HG03442 (cell line): ENCODE measurements around the gene IL2RG.

ENCODE experiments used
- ATAC-seq: cut with Tn5 transposase; IDR thresholded peaks from one replicate; pipeline ENCODE4 v1.9.1; 2021; ENCODE audit warnings: mild to moderate bottlenecking, moderate library complexity; ENCODE audit not compliant: unreplicated experiment

The IL2RG gene

DNA sequence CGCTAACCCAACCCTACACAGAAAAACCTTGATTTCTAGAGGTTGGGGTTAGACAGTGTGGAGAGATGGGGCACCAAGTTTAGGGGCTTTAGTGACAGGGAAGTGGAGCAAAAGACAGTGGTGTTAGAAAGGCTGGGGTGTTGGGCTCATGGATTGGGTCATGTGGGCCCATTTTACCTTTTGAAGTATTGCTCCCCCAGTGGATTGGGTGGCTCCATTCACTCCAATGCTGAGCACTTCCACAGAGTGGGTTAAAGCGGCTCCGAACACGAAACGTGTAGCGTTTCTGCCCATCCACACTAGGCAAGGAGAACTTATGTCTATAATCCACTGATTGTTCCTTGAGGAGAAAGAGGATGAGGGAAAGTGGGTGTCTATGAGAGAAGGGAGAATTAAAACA lies 2.3 kb downstream of the IL2RG start:
- ATAC-seq = no peak

DNA sequence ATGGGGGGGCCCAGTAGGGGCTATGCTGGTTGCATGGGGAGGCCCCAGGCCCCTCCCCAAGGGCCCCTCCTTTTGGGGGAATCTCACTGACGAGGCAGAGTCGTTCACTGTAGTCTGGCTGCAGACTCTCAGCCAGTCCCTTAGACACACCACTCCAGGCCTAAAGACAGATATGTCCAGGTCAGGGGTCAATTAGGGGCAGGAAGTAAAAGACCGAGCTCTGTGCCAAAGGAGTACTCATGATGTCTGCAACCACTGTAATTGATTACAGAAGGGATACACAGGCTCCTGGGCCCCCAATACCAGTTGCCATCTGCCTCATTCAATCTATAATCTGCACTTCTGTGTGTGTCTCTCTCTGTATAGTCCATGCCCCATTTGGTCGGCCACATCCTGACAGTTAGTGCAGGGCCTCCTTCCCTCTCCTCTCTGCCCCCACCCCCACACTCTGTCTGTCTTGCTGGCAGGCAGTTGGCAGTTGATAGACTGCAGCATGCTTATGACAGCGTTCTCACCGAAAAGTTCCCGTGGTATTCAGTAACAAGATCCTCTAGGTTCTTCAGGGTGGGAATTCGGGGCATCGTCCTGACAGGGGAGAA lies 3.5 kb downstream of the IL2RG start:
- ATAC-seq = no peak

DNA sequence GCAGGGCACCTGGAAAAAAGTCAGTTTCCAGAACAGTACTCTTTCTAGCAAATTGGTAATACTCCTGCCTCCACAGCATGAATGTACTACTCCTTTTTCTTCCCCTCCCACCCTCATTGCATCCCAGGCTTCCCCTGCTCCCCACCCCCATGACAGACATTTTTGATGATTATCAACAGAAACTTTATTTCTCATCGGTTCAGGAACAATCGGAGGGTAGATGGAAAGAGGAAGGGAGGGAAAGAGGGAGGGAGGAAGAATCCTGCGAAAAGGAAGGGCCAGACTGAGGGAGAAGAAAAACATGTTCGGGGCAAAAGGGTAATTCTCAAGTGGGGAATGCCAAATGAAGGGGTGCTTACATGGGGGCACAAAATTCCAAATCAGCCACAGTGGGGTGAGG lies 4.1 kb downstream of the IL2RG start:
- ATAC-seq = no peak

DNA sequence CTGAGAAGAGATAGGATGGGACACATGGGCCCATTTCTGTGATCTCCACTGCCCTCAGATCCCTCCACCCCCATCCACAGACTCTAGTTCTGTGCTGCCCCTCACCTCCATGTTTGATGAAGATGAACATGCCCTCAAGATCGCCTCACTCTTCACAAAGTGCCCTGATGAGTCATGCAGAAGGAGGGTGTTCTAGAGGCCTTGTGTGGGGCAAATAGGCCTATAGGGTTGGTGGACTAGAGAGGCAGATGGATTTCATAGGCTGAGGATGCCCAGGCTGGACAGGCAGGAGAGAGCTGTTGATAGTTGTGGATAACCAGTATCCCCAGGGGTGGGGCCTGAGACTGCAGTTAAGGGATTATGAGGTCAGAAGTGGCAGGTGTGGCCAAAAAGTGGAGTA lies 5.0 kb downstream of the IL2RG start, which contains the start of gene CXorf65:
TSS of gene CXorf65 (minus strand) at position 314 of the 400 bp plus-strand sequence. CDS start at position 130, 184 bp downstream.
- ATAC-seq = no peak

DNA sequence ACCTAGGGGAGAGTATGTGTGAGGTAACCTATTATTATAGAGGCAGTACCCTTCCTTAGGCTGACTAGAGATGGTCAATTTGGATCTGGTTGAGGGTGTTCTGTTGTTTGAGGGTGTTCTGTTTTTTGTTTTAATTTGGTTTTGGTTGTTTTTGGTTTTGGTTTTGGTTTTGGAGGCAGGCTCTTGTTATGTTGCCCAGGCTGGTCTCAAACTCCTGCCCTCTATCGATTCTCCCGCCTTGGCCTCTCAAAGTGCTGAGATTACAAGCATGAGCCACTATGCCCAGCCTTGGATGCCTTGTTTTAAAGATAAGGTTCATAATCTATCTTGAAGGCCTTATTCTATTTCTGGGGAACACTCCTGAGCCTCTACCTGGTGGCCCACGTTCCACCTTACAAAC lies 5.7 kb downstream of the IL2RG start:
- ATAC-seq = no peak

DNA sequence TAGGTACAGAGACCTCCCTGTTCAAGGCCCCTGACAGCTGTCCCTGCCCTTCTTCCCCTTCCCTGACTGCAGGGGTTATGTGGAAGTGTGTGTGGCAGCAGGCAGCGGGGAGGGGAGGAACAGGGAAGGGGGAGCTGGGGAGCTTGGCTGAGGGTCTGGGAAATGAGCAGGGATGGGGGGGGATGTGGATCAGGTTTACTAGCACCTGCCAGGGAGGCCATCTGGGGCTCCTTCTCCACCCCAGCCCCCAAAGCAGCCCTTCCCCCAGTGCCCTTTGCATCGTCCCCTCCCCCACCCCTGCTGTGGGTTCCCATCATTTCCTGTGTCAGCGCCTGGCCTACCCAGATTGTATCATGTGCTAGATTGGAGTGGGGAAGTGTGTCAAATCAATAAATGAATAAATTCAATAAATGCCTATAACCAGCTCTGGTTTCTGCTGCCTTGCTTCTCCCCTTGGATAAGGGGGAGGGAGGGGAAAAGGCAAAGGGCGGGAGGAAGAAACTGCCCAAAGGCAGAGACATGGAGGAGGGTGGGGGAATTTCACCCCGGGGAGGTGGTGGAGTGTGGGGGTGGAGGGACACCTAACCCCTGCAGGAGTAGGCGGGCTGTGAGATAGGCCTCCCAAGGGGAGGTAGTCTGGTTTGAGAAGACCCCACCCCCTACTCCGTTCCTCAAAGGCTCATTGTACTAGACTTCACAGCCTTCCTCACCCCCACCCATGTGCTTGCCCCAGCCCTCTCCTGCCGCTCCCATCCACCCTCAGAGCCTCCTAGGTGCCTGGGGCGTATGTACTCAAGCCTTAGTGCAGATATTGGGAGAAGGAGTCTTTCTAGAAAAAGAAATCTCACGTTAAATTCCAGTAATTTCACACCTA lies 8.0 kb downstream of the IL2RG start:
- ATAC-seq = peak; percentile 38

DNA sequence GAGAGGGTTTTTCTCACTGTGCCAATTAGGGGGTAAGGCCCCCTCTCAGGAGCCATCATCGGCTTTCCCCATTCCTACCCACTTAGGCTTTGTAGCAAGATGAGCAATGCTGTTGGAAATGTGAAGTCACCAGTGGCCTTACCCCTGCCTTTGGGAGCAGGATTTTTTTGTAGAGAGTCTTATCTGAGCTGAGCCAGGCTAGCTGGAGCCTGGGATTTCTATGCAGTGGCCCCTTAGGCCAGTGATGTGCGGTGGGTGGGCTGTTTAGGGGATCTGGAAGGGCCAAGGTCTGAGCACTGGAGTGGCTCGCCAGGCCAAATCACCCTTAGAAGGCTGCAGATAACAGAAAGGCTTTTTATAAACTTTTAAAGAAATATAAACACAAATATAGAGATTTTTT lies 9.1 kb downstream of the IL2RG start:
- no peak for ATAC-seq

DNA sequence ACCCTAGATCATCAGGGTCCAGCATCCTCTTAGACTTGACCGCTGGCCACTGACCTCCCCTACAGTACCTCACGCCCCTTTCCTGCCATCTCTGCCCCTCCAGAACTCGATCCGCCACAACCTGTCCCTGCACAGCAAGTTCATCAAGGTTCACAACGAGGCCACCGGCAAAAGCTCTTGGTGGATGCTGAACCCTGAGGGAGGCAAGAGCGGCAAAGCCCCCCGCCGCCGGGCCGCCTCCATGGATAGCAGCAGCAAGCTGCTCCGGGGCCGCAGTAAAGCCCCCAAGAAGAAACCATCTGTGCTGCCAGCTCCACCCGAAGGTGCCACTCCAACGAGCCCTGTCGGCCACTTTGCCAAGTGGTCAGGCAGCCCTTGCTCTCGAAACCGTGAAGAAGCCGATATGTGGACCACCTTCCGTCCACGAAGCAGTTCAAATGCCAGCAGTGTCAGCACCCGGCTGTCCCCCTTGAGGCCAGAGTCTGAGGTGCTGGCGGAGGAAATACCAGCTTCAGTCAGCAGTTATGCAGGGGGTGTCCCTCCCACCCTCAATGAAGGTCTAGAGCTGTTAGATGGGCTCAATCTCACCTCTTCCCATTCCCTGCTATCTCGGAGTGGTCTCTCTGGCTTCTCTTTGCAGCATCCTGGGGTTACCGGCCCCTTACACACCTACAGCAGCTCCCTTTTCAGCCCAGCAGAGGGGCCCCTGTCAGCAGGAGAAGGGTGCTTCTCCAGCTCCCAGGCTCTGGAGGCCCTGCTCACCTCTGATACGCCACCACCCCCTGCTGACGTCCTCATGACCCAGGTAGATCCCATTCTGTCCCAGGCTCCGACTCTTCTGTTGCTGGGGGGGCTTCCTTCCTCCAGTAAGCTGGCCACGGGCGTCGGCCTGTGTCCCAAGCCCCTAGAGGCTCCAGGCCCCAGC lies 10.5 kb downstream of the IL2RG start:
- ATAC-seq = no peak

DNA sequence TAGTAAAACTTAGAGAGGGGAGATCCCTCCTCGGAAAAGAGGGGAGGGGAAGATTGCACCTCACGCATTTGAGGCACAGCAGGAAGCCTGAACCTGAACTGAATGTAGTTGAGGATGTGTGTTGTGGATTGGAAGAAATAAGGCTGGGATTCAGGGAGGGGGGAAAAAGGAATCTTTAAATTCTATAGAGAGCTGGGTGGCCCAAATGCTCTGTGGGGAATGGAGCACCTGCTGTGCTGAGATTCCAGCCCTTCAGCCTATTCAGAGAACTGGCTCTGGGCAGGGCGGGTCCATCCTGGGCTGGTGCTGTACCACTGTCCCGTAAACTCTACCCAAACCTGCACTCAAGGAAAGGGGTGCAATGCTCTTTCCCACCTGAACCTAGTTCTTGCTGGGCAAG lies 11.6 kb downstream of the IL2RG start:
- no peak for ATAC-seq

DNA sequence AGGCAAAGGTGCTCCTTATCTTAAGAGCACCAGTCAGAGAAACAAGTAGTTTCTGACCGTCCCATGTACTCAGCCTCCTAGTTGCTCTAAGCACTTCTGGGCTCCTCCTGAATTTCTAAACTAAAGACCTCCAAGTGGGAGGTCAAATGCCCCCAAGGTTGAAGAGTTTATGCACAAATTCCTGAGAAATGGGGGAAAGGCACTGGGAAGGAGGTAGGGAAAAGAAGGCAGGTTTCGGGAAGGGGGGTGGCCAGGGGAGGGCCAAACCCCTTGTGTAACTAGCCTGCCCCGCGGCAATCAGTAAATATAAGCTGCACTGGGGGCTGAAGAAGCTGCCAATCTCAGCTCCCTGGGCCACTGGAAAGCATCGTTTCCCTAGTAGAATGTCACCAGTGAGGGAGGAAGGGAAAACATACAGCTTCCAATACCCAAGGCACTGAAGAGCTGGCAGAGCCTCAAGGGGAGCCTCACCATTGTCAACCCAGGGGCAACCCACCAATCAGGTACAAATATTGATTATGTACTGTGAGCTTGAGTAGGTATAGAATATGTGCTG lies 12.3 kb downstream of the IL2RG start:
- no peak for ATAC-seq

DNA sequence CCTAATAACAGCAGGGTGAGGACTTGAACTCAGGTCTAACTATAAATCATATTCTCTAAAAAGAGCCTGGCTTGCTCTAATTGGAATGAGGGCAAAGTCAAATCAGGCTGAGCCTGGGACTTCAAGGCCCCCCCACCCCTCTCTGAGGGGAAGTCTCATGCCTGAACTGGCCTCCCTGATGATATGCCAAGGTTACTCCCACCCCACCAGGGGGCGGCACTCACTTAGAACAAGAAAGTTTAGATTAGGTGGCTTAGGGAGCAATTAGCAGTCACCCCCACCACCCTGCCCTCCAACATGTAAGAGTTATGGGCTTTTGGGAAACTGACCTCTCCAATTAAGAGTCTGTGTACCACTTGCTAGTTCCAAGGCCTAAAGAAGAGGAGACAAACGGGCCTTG lies 13.1 kb downstream of the IL2RG start:
- ATAC-seq = no peak

DNA sequence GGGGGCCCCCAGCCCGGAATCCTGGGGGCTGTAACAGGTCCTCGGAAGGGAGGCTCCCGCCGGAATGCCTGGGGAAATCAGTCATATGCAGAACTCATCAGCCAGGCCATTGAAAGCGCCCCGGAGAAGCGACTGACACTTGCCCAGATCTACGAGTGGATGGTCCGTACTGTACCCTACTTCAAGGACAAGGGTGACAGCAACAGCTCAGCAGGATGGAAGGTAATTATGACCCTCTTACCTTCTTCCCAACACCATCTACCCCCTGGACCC lies 14.7 kb downstream of the IL2RG start:
- no peak for ATAC-seq

DNA sequence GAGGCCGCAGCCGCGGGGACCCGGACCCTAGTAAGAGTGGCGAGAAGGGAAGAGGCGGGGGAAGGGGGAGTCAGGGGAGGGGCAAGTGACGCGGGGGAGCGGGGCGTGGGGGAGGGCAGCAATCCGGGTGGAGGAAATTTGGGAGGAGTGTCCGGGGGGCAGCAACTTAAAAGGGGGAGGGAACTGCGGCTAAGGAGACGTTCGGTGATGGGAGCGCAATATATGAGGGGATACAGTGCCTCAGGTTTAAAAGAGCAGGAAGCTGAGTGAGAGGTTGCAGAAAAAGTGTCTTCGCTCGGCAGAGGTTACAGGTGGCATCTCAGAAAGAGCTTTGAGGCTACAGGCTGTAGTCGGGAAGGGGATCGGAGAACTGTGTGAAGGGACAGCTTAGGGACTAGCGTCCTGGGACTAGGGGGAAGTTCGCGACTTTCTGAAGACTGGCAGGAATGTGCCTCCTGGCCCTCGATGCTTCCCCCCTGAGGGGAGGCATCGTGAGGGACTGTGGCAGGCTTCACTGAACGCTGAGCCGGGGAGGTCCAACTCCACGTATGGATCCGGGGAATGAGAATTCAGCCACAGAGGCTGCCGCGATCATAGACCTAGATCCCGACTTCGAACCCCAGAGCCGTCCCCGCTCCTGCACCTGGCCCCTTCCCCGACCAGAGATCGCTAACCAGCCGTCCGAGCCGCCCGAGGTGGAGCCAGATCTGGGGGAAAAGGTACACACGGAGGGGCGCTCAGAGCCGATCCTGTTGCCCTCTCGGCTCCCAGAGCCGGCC lies 15.2 kb downstream of the IL2RG start:
- no peak for ATAC-seq

DNA sequence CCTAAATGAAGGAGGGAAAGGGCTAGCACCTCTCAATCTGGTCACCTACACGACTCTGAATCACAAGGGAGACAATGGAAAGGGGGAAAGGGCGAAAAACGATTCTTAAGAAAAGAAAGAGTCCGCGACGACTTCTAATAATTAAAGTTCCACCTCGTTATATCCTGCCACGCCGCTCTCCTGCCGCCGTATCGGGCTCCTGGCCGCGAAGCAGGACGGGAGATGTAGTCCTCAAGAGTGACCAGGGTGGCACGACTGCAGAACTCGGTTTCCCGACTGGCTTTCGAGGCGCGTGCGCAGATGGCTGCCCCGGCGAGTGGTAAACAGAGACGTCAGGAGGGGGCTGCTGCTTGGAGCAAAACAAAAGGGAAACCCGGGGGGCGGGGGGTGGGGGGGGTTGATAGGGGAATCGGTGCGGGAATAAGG lies 15.8 kb downstream of the IL2RG start, which contains the start of gene FOXO4:
TSS of gene FOXO4 (plus strand) at position 297 of the 426 bp plus-strand sequence. CDS start 678 bp downstream, outside the sequence.
- ATAC-seq = peak; percentile 91

DNA sequence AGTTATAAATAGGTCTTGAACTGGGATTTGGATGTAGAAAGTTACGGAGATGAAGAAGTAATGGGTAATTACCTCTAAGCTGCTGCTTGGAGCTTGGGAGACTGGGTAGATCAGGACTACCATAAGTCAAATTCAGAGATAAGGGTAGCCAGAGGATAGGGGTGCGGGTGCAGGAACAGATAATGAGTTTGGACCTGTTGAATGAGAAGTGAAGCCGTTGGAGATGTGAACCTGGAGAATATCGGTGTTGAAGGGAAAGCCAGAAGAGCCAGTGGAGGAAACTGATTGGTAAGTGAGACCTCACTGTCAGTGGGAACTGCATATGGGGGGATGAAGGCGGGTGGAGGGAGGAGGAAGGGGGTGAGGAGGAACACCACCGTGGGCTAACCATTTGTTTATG lies 16.3 kb downstream of the IL2RG start:
- ATAC-seq = no peak

DNA sequence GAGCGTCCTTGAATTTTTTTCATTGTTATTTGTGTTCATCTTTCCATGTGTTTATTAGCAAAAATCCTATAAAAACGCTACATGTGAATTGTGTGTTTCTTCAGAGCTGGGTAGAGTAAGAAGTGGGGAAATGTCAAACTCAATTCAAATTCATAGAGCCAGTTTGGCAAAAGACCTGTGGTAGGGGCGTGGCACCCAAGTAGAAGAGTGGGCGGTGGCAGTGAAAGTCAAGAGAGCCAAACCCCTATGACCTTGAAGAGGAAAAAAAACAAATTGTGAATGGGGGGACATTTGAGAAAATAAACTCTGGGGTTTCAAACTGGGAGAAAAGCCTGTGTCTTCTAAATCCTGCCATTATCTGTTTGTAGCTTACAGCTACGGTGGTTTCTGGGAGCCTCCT lies 20.1 kb downstream of the IL2RG start:
- no peak for ATAC-seq

DNA sequence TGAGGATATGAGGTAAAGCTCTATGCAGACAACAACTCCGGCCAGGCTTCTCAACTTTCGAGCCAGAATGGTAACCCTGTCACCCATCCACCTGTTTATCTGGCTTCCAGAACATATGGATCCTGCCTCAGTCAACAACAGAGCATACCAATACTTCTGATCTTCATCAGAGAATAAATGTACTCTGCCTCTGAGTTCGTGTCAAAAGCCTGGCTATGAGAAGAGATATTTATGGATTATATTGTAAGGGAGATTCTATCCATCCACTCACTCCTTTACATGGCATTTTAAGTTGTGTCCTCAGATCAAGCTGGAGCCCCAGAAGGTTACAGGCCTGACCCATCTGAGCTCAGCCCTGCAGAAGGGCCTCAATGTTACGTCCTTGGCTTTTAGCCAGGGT lies 25.5 kb downstream of the IL2RG start:
- ATAC-seq = no peak

DNA sequence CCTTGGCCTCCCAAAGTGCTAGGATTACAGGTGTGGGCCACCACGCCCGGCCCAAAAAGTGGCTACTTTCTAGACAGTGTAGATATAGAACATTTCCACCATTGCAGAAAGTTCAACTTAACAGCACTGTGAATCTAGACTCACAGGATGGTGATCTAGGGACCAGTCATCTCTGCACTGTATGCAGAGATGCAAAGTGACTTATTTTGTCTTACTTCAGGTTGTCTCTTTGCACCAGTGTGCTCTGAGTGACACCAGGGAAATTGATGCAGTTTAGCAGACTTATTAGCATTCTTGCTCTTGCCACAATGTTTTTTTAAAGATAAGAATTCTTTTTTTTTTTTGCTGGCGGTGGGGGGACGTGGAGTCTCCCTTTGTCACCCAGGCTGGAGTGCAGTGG lies 28.6 kb downstream of the IL2RG start:
- no peak for ATAC-seq

DNA sequence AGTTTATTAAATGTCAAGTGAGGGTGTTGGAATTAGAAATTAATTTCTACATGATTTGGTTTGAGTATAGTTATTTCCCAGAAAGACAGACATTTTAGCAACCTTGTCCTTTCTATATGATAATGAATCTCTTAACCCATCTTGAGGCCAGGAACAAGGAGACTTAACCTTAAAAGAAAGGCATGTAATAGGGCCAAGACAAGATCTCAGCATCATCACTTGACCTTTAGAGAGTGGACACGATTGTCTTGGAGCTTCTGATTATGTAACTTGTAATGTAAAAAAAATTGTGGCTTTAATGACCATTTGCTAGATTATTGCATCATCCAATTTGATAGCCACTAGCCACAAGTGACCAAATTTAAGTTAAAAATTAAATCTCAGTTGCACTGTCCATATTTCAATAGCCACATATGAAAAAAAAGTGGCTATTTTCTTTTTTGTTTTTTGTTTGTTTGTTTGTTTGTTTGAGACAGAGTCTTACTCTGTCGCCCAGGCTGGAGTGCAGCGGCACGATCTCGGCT lies 29.2 kb downstream of the IL2RG start:
- ATAC-seq = no peak
